ENCODE data around the gene CTNNBL1.

GRCh38 chr20:37816003-37816402, 122.2 kb downstream of the CTNNBL1 start:
- TF ChIP-seq CTCF (IDR thresholded peaks at IDR 0.05), result no peak
- TF ChIP-seq ZFX (IDR thresholded peaks at IDR 0.05; ENCODE audit: borderline replicate concordance), result no peak
